ENCODE data around the gene SULT1C3.

The SULT1C3 gene

GRCh38 chr2:108215794-108216211 is 24.0 kb upstream of the SULT1C3 start:
- TF ChIP-seq CTCF (conservative IDR thresholded peaks at IDR 0.05) = peak; percentile 86
- H3K27ac ChIP-seq = peak overlapping the region; percentile 49

GRCh38 chr2:108217211-108217610 is 22.6 kb upstream of the SULT1C3 start:
- H3K27ac ChIP-seq = no peak overlapping the region
- no peak for TF ChIP-seq CTCF (conservative IDR thresholded peaks at IDR 0.05)

GRCh38 chr2:108219688-108220087 is 20.1 kb upstream of the SULT1C3 start:
- peak overlapping the region; percentile 79 for H3K27ac ChIP-seq
- TF ChIP-seq CTCF (conservative IDR thresholded peaks at IDR 0.05) = no peak

GRCh38 chr2:108220191-108220590 is 19.6 kb upstream of the SULT1C3 start:
- peak overlapping the region; percentile 79 for H3K27ac ChIP-seq
- no peak for TF ChIP-seq CTCF (conservative IDR thresholded peaks at IDR 0.05)

- H3K27ac ChIP-seq = peak overlapping the region; percentile 79
- no peak for TF ChIP-seq CTCF (conservative IDR thresholded peaks at IDR 0.05)
Observed at GRCh38 chr2:108220942-108221541, 18.7 kb upstream of the SULT1C3 start.

- no peak for TF ChIP-seq CTCF (conservative IDR thresholded peaks at IDR 0.05)
- H3K27ac ChIP-seq = peak overlapping the region; percentile 79
Observed at GRCh38 chr2:108222261-108222660, 17.5 kb upstream of the SULT1C3 start.

GRCh38 chr2:108223573-108223972 is 16.2 kb upstream of the SULT1C3 start:
- TF ChIP-seq CTCF (conservative IDR thresholded peaks at IDR 0.05) = no peak
- no peak overlapping the region for H3K27ac ChIP-seq

Measured in VCaP (cell line).